H1 (cell line): ENCODE results near the gene GAS7. TPM values are rescaled to one million over a fixed set of nuclear protein-coding genes. Genes with fewer than 3 reads are reported as not detected.

Experiments used
- BRCA1 ChIP-seq: IDR thresholded peaks from 2 replicates; pipeline ENCODE4 v1.6.1; 2012; ENCODE audit warnings: low read depth, low read length, improper control_type of control experiment
- CHD7 ChIP-seq: fragments of 300-600 bp; sonication (generic); IDR thresholded peaks from 2 replicates; pipeline ENCODE4 v1.7.1; 2012; ENCODE audit warnings: low read length, moderate library complexity, mild to moderate bottlenecking, inconsistent platforms; ENCODE audit not compliant: insufficient replicate concordance
- HDAC6 ChIP-seq: IDR thresholded peaks from one replicate; pipeline ENCODE4 v1.7.1; 2012; ENCODE audit warnings: low read depth, mild to moderate bottlenecking, inconsistent platforms, low read length, moderate library complexity
- KDM5A ChIP-seq: fragments of 200-600 bp; IDR thresholded peaks from 2 replicates; pipeline ENCODE4 v1.7.1; 2012; ENCODE audit warnings: mild to moderate bottlenecking, low read length, inconsistent platforms, mixed read lengths
- SRF ChIP-seq: IDR thresholded peaks from 2 replicates; pipeline ENCODE4 v1.6.1; 2011; ENCODE audit warnings: mild to moderate bottlenecking, low read depth, low read length, moderate library complexity
- polyA plus RNA-seq, 7 experiments: library from polyadenylated mRNA; depleted of rRNA in 3 of 7; stranded (reverse) in 5 of 7; unstranded in 2 of 7; fragments of >200 nt in 5 of 7; fragments of 200-250 nt in 2 of 7; gene quantifications; 1 replicate in 5 of 7; 2 replicates in 1 of 7; 4 replicates in 1 of 7; pipeline versions ENCODE4 v1.2.1 to v1.2.3, GENCODE V29; 2011 to 2013; ENCODE audit warnings: missing spikeins in 2 of 7, mixed read lengths in 2 of 7
- total RNA-seq: library from RNA; stranded (reverse); fragmentation: NEBNext Ultra II Directional; extraction: Animal tissue kit (Norgen Biotek cat#: 25700); gene quantifications from 2 replicates; pipeline ENCODE4 v1.2.1, GENCODE V29; 2021
- TF ChIP-seq, protein P1 (sequence below), 3 experiments: IDR thresholded peaks; 1 replicate in 2 of 3; 2 replicates in 1 of 3; pipeline versions ENCODE4 v1.5.1 to v1.6.1; 2011; ENCODE audit warnings: low read length in 3 of 3, mild to moderate bottlenecking in 3 of 3, inconsistent platforms in 2 of 3, low read depth in 1 of 3, moderate library complexity in 1 of 3; ENCODE audit not compliant: insufficient read depth in 1 of 3; ENCODE audit errors: control extremely low read depth in 1 of 3

Gene GAS7
- total and polyA plus RNA-seq, 2 of the 8 experiments (the other 6 are each of a cell fraction or from before 2014, with no cell fraction given), result 5.0 to 14.5 TPM

DNA sequence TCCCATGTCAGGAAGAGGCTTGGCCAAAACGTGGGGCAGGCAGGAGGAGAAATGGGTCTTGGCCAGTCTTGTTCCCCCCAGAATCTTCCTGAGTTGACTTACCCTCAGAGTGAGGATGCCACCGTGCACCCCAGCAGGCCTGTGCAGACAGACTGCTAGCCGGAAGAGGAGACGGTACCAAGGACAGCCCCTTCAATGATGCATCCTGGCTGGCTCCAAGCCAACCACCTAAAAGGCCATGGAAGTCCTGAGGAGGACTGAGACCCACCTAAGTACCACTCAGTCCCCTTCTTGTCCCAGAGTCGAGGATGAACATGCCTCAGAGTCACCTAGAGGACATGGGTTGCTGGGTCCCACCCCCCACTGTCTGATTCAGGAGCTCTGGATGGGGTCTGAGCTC, 246.6 kb downstream of the GAS7 start (continued):
- TF ChIP-seq CHD7, result no peak
- TF ChIP-seq HDAC6, result no peak
- TF ChIP-seq KDM5A, result no peak
- TF ChIP-seq SRF, result no peak
- no peak for TF ChIP-seq BRCA1
- TF ChIP-seq, protein P1, sequence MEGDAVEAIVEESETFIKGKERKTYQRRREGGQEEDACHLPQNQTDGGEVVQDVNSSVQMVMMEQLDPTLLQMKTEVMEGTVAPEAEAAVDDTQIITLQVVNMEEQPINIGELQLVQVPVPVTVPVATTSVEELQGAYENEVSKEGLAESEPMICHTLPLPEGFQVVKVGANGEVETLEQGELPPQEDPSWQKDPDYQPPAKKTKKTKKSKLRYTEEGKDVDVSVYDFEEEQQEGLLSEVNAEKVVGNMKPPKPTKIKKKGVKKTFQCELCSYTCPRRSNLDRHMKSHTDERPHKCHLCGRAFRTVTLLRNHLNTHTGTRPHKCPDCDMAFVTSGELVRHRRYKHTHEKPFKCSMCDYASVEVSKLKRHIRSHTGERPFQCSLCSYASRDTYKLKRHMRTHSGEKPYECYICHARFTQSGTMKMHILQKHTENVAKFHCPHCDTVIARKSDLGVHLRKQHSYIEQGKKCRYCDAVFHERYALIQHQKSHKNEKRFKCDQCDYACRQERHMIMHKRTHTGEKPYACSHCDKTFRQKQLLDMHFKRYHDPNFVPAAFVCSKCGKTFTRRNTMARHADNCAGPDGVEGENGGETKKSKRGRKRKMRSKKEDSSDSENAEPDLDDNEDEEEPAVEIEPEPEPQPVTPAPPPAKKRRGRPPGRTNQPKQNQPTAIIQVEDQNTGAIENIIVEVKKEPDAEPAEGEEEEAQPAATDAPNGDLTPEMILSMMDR (IDR thresholded peaks at IDR 0.05; ENCODE audit: control extremely low read depth in 1 of 3, insufficient read depth in 1 of 3, low read depth in 1 of 3, low read length in 3 of 3), result no peak
